ENCODE data around the gene INTS7.
"Not testable (repeated sequence)": the region's sequence is repeated elsewhere in the genome, so short reads cannot be mapped to it uniquely, and the experiment has no call there.

INTS7 gene

DNA sequence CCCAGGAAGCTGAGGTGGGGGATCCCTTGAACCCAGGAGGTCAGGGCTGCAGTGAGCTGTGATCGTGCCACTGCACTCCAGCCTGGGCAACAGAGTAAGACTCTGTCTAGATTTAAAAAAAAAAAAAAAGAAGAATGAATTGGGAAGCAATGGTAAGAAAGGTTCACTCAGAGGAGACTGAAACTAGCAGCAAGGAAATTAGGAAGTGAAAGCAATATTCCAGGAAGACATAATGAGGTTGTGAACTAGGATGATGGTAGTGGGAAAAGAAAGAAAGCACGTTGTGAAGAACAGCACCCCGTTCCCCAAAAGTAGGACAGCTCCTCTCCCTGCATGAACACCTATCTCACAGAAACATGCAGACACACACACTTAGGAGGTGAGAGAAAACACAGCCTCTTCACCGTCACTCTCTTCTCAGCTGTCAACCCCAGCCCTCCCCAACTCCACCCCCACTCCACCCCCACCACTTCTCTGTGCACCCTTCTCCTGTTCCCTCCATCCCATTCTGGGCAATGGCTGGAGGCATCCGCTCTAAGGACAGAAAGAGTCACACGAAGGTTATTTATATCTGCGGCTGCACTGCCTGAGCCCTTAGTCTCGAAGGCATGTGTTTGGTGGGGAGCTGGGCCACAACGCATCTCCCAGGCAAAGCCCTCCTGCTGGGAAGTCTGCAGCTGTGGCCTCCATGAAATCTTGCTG is 103.0 kb downstream of the INTS7 start:
- no peak for DNase-seq

DNA sequence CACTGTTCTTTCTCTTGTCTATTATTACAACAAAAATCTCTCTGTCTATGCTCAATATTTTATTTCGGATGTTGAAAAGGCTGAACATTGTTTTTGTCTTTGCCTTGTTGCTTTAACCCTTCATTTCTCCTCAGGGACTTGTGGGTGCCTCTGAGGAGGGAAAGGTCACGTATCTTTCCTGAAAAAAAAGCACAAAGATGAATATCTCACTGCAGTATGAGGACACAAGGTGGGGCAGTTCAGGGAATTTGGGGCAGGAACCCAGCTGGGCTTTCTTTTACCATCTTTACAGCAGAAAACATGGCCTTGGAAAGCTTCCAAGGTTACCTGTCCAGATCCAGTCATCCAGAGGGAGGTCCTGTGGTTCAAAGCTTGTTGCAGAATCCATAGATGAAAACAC is 105.7 kb downstream of the INTS7 start:
- no peak for DNase-seq

DNA sequence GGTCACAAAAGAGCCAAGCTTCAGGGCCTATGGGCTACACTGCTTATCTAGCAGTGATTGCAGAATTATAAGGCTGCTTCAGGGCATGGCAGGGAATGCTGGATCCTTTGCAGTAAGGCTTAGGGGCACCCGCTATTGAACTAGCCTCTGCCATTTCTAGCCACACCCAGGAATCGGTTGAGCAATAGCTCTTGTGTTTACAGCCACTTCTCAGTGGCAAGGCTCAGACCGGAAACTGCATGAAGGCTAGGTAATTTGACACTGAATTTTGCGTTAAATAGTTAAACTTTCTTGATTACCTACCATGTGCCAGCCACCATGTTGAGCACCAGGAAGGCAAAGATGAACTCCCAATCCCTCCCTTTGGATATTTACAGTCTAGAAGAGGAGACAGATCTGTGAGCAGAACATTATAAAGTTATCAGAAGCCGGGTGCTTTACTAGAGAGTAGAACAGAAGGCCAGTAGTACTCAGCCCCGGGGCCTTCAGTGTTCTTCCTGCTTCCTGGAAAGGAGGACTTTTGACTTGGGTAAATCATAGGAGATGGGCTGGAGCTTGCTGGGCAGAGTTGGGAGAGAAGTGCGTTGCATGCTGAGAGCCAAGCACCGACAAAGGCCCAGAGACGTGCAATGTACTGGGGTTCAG is 106.2 kb downstream of the INTS7 start:
- no peak for DNase-seq

DNA sequence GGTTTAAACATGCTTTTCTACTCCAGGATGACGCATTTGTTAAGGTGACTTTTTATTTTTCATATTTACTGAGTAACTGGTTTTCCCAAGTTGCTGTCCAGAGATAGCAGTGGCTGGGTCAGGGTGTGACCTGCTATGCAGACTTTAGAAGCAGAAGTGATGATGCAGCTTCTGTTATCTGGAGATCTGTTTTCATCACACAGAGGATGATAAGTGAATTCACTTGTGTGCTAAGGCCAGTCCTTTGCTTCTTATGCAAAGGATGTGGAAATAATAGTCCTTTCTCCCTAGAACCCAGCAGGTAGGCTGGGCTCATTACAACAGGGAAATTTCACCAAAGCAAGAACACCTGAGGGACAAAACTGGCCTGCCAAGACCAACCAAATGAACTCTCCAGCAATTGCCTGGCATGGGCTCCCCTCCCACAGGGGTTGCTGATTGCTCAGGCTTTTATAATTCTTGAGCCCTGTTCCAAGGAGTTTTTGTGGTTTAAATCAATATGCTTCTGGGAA is 107.0 kb downstream of the INTS7 start:
- no peak for DNase-seq

DNA sequence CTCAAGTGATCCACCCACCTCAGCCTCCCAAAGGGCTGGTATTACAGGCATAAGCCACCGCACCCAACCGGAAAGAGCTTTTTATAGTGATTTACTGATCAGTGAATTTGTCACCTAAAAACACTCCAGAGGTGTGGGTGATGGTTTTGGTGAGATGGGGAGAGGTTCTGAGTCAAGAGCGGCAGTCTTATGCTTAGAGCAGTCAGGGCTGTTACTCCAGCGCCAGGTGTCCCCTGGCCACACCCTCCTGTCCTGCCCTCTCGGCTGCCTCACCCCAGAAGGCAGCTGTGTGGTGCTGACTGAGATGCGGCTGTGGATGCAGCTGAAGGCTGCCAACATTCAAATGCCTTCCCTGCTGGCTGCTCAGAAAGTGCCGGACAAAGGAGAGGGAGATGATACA is 110.3 kb downstream of the INTS7 start:
- DNase-seq, result no peak

DNA sequence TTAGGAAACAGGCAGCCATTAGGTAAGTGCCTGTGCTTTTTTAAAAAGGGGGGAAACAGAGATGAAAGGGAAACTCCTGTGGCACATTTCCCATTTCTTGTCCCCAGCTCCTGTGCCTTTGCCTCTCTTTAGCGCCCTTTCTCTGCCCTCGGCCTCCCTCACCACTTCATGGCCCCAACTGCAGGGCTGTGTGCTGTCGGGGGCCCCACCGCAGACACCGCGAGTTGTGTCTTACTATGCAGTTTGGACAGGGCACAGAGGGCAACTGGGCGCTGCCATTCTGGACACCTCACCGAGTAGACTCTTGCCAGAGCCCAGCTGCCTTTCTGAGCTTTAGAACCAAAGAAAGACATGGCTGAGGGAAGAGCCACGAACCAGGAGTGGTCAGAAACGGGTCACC is 111.1 kb downstream of the INTS7 start:
- DNase-seq, result no peak

DNA sequence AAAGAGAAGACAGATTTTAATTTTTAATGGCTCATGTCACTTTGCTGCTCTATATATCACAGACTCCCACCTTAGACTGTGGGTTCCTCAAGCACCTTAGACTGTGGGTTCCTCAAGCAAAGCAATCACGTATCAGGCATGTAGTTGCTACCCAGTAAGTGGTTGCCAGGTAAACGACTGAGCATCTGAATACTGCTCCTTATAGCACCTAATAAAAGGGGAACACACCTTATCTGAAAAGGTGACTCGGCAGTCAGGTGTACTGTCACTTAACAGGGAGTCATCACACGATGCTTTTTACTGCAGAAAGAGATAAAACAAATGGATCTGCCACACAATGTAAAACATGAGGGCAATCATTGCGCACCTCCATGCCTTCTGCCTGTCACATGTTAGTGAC is 112.3 kb downstream of the INTS7 start:
- DNase-seq, result no peak

DNA sequence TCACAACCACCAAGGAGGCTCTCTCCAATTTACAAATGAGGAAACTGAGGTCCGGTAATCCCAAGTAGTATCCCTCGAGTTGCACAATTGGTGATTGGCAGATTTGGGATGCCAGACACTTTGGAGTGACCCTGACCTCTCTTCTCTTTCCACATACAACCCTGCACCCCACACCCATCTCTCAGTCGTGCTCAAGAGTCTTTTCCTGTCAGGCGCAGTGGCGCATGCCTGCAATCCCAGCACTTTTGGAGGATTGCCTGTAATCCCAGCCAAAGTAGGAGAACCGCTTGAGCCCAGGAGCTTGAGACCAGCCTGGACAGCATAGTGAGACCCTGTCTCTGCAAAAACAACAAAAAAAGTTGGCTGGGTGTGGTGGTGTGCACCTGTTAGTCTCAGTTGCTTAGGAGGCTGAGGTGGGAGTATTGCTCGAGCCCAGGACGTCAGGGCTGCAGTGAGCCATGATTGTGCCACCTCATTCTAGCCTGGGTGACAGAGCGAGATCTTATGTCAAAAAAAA is 113.7 kb downstream of the INTS7 start:
- DNase-seq, result no peak

DNA sequence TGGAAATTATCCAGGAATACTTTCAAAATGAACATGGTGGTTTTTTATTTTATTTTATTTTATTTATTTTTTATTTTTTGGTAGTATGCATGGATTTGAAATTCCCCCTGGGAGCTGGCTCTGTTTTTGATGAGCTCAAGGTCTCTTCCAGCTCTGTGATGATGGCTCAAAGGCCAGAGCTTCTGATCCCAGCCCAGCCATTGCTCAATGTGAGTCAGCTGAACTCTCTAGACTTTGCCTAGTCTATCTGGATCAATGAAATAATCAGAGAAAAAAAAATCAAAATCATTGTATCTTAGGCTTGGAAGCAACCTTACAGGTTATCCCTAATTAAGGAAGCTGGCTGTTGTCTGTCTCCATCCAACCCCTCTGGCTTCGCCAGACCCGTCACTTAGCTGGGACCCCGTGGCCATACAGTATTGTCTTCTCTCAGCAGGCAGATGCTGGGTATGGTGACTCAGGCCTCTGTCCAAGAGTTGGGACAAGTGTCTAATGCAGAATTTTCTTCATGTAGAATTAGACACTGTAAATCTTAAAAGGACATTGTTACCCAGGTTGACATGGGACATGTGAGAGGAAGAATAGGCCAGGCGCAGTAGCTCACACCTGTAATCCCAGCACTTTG is 114.6 kb downstream of the INTS7 start:
- no peak for DNase-seq

DNA sequence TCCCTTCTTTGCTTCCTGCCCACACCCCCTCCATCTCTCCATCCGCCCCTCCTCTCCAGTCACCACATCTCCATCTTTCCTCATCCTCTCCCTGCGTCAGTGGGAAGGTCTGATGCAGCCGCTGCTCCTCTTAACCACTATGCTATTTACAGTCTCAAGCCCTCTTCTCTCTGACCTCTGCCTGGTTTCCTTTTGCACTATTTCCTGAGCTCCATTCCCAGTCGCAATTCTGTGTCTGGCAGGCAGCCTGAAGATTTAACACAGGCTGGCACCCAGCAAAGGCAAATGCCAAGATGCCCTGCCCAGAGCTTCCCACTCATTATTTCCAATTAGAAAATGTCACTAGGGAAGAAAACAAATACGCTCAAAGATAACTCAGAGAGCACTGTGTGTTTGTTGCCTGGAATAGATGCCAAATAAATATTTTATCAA is 115.2 kb downstream of the INTS7 start:
- DNase-seq, result no peak

DNA sequence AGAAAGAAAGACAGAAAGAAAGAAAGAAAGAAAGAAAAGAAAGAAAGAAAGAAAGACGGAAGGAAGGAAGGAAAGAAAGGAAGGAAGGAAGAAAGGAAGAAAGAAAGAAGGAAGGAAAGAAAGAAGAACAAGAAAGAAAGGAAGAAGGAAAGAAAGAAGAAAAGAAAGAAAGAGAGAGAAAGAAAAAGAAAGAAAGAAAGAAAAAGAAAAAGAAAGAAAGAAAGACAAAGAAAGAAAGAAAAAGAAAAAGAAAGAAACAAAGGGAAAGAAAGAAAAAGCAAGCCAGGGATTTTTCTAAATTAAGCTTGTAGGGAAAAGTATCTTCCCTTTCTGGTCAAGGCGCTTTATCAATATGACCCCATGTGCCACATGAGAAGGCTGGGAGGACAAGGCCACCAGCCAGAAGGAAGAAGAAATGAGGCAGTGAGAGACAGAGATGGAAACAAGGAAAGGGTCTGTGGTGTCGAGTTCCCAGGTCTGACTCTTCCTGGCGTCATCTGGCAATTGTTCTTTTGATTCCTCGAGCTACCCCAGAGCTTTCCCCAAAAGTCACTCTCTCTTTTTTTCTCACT is 116.4 kb downstream of the INTS7 start:
- no peak for DNase-seq

DNA sequence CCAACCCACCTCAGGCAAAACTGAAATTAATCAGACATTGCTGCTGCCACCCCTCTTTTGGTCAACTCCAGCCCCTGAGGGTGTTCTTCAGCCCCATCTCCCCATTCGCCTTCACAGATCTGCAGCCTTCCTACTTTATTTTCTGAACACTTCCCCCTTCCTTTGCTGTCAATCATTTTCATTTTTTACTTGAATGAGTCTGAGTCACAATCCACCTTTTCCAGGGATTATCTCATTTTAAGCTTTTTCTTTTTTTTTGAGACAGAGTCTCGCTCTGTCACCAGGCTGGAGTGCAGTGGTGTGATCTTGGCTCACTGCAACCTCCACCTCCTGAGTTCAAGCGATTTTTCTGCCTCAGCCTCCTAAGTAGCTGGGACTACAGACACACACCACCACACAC is 118.9 kb downstream of the INTS7 start:
- not testable (repeated sequence) for DNase-seq

DNA sequence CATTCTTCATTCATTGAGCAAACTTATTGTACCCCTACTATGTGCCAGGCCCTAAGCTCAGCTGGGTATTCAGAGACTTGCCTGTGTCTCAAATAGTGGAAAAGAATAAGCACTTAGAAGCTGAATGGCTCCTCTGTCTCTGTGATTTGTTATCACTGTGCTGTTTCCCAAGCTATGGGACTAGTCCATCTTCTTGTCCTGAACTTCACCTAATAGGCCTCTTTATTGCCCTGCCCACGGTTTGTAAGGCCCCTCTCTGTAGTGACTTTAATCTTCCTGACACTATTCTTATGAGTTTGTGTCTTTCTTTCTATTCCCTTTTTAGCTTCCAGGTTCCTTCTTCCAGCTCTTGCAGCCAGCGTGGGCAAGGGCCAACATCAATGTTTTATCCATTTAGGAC is 119.4 kb downstream of the INTS7 start:
- DNase-seq, result no peak

DNA sequence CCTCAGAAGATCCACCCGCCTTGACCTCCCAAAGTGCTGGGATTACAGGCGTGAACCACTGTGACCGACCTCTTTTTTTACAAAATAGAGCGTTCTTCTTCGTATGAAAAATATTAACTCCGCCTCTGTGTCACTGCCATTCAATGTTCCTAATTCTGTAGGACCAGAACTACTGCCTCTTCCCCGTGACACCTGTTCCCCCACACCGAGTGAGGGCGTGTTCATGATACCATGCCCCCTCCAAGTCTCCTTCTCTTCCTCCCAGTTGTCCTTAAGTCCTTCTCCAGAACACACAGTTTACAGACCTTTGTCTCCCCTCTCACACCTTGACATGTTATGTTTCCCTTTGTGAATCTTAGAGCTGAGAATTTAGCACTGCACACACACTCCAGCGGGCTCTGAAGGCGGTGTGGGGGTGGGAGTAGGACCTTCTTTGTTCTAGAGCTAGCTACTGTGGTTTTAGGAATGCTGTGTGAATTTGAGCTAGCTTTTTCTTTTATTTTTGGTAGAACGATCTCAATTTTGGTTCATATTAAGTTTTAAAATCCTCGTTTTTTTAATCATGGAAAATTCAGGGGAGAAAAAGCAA is 122.4 kb downstream of the INTS7 start:
- DNase-seq, result no peak

DNA sequence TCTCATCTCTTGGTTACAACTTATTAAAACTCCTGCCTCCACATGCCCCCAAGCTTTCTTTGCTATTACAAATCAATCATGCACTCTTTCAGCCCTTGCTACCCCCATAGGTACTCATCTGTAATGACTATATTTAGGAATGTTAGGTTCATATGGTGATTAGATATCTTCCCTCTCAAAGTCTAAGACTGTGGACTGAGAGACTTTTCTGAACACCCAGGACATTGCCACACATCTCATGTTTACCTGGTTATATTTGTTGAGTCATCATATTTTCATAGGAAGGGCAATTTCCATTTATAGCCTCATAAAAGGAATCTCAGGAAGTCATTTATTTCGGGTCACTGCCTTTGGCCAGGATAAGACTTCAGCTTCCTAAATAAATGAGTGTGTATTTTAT is 123.3 kb downstream of the INTS7 start:
- no peak for DNase-seq

DNA sequence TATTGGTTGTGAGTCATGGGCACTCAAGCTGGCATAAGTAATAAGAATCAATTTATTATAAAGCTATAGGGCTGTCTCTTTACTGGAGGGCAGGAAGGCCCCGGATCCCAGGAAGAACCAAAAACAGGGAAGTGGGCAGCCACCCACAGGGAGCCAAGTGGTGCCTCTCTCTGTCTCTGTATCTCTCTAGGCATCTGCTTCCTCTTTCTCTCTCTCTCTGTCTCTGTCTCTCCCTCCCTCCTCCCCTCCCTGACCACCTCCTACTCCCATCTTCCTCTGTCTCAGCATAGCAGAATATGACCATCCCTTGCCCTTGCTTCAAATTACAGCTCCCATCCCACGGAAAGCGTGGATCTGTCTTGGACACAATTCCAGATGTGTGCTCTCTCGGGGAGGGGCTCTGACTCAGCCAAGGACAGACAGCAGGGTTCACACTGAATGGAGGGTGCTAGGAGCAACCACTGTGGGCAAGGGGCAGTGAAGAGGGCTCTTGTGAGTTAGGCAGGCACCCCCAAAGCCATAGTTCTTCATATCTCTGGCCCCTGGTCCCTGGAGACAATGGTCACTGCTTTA is 124.4 kb downstream of the INTS7 start:
- DNase-seq, result no peak

DNA sequence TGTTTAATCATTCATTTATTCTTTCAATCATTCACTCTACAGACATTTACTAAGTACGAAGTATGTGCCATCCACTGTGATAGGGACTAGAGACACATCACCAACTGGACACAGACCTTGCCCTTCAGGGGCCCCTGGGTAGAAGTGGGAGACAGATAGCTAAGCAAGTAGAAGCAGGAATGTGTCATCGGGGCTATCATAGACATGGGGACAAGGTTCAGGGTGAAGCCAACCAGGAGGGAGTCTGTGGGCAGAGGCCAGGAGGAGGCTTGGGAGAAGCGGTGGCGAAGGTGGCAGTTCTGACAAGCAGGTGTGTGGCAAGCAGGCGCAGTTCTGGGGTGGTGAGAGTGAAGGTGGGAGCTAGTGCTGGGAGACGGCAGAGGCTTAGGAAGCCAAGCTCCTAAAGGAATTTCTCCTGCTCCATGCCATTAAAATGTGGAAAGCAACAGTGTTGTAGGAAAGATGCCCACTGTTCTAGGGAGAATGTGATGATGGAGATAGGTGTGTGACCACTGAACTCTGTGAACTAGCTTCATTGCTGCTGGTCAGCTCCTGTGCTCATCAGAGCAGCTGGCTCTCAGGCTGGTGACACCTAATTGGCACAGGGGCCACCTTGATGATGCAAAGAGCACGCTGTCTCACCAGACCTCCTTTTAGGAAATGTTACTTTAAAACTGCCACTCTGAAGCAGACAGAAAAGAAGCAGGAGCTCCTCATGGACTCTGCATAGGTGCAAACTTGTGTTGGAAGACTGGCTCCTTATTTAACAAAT is 125.1 kb downstream of the INTS7 start:
- no peak for DNase-seq

DNA sequence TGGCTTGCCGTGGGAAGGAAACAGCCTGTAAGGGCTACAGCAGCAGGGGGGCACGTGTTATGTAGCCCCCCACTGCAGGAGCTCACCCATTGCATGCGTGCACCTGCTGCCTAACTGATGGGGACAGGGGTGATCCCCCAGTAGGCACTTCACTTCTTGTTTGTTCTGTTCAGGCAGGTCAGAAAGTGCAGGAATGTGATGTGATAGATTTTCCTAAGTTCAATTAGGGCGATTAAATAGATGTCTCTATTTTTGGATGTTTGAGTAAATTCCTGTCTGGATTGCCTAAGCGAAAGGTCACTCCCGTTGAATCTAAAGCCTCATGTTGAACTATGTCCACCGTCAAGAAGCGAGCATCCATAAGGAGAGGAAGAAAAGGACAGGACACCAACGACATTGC is 126.0 kb downstream of the INTS7 start:
- no peak for DNase-seq

DNA sequence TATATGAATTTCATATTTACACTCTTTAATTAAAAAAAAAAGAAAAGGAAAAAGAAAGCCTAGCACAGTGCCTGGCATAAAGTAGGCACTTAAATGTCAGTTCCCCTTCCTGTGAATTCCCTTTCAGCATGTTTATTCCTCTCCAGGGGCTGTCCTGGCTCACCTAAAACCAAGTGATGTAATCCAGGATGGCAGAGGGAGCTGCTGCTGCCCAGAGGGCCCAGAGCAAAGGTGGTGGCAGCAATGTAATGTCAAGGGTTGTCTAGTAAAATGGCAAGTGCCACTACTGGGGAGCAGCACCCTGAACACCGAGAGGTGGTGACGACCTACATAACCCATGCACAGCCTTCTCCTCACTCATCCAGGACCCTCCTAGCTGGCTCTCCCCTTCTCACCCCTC is 126.4 kb downstream of the INTS7 start:
- DNase-seq, result no peak

DNA sequence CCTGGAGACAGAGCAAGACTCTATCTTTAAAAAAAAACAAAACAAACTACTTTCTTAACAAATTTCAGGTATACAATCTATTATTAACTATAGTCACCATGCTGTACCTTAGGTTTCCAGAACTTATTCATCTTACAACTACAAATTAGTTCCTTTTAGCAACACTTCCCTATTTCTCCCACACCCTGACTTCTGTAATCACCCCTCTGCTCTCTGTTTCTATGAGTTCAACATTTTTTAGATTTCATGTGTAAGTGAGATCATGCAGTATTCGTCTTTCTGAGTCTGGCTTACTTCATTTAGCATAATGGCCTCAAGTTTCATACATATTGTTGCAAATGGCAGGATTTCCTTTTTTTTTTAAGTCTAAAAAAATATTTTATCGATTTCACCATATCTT is 126.9 kb downstream of the INTS7 start:
- DNase-seq, result no peak

DNA sequence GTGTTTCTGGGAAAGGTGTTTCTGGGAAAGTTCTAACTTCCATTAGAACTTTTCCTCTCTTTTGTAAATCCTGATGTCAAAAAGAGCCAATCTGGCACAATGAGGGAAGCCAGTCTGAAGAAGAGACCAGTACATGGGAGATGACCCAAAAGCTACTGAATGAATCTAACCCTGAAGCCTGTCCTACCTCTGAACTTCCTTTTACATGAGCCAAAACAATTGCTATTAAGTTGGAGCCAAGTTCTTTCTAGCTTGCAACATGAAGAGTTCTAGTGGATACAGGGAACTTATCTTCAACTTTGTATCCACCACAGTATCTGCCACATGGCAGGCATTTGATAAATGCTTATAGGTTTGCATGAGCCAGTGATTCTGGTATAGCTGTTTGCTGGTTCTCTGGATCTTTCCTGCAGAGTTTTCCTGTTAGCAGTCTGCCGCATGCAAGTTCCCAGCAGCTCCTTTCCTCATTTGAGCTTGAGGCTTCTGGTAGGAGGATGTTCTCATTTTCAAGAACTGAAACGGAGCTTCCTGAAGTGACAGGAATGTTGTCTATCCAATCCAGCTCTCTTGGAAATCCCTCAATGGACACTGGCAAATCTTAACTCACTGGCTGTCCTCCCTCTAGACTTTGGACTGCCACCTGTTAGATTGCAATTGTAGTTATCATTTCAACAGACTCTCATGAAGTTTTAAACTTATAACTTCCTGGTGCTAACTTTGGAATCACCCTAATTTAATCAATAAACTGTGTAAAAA is 131.7 kb downstream of the INTS7 start:
- DNase-seq, result no peak

Measured in NK-92 treated with Interleukin-12 subunit alpha and Interleukin-12 subunit beta, amount 100 ng/mL, for 24 hours (cell line).